Stimulated activated CD4-positive, alpha-beta T cell treated with anti-CD3 and anti-CD28 coated beads, Interleukin-4, amount 100 ng/mL, for 4 hours (primary cell): ENCODE results near the gene PIK3R5.
A peak's percentile ranks its signal among the peaks of the same experiment; 100 is the strongest.

Source experiments
- DNase-seq, 2 experiments: peaks; one replicate each; pipeline ENCODE4 v3.0.0-alpha.2; 2020

PIK3R5 gene

DNA sequence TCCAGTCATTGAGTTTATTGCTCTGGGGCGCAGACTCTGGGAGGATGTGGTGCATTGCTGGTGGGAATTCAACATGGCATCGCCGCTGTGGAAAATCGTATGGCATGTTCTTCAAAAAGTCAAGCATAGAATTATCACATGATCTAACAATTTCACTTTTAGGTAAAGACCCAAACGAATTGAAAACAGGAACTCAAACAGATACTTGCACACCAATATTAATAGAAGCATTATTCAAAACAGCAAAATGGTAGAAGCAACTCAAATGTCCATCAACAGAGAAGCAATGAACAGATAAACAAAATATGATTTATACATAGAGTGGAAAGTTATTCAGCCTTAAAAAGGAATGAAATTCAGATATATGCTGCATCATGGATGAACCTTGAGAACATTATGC lies 113.9 kb downstream of the PIK3R5 start:
- no peak for DNase-seq

DNA sequence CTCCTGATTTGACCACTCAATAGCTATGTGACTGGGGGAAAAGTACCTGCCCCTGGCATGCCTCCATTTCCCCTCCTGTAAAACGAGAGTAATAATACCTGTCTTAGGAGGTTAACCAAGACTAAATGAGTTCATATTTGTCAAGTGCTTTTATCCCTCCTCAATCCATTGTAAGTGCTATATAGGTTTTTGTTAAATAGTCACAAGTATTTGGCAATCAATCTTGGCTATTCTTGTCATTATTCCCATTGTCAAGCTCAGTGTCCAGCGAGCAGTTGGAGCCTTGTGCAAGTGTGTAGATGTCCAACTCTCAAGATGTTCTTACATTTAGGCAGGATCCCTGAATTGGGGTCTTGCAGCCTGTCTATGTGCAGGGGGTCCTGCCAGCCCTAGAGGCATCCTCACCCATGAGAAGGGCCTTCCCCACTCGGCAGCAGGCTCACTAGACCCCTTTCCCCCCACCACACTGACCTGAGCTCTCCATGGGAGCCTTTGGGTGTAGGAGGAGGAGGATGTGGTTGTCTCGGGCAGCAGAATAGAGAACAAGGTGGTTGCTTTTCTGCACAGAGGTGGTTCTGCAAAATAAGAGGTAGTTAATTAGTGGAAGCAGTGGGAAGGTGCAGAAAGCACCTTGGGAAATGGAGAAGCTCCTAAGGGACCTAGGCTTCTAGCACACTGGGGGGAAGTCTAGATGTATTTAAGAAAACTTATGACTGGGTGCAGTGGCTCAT lies 116.0 kb downstream of the PIK3R5 start:
- DNase-seq, result no peak

- no peak for DNase-seq
Measured at GRCh38 chr17:8847891-8848290, 117.6 kb downstream of the PIK3R5 start.

GRCh38 chr17:8846768-8847211 lies 118.7 kb downstream of the PIK3R5 start:
- no peak for DNase-seq

DNA sequence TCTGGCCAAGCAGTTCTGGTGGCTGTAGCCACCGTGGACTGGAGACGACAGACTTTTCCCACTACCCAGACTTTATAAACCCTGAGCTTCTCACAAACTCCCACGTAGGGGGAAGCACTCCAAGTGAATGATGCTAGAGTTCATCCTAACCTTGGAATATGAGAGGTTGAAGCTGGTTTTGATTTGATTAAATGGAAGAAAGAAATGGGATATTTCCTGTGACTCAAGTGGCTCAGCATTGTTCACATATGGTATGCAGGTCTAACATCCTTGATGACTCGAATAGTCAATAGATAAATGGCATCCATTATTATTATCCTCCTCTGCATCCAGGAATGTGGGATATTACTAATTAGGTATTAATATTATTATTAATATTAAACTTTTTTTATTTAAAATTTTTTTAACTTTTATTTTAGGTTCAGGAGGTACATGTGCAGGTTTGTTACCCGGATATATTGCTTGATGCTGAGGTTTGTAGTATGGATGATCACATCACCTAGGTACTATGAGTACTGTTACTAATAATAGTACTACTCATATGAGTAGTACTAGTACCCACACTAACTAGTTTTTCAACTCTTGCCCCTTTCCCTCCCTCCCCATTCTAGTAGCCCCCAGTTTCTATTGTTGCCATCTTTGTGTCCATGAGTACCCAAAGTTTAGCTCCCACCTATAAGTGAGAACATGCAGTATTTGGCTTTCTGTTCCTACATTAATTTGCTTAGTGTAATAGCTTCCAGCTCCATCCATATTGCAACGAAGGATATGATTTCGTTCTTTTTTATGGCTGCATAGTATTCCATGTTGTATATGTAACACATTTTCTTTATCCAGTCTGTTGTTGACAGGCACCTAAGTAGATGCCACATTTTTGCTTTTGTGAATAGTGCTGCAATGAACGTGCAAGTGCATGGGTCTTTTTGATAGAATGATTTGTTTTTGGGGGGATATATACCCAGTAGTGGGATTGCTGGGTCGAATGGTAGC lies 121.0 kb downstream of the PIK3R5 start:
- no peak for DNase-seq

DNA sequence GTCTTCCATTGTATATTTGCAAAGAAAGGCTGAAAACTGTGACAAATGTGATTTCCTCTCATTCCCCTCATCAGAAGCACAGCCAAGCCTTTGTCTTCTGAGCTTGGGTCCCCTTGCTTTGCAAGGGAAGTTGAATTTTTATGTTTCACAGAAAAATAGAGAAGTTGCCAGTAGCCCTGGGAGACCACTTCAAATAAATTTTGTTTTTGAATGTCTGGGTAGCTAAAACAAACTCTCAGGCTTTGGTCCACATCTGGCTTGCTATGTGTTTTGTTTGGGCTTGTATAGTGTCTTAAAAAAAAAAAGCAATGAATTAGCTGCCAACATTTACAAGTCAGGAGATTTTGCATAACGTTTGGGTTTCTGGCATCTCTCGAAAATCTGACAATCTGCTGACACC lies 122.2 kb downstream of the PIK3R5 start:
- DNase-seq, result no peak

GRCh38 chr17:8841844-8842243 lies 123.7 kb downstream of the PIK3R5 start:
- DNase-seq, result no peak

DNA sequence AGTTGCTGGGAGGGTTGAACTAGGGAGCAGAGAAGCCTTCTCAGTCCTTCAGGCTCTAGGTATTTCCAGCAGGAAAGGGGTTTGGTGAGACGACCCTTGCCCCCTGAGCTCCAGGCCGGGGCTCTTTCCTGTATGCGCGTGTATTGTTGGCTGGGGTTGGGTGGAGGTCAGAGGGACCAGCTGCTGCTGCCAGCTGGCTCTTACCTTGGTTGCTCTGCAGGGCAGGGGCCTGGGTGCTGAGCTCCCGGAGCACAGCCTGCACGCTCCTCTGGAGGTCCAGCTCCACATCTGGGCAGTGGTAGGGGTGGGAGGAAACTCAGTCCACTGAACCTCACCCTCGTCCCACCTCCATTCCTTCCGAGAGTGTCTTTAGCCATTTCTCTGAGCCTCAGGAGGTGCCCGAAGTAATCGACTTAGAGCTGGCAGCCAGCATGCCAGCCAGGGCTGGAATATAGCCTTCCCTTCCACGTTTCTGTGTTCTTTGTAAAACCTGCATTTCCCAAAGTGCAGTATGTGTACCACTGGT lies 126.0 kb downstream of the PIK3R5 start:
- no peak for DNase-seq

GRCh38 chr17:8838551-8839095 lies 126.9 kb downstream of the PIK3R5 start:
- DNase-seq, result no peak

- no peak for DNase-seq
Measured at GRCh38 chr17:8837563-8838075, 127.9 kb downstream of the PIK3R5 start.

DNA sequence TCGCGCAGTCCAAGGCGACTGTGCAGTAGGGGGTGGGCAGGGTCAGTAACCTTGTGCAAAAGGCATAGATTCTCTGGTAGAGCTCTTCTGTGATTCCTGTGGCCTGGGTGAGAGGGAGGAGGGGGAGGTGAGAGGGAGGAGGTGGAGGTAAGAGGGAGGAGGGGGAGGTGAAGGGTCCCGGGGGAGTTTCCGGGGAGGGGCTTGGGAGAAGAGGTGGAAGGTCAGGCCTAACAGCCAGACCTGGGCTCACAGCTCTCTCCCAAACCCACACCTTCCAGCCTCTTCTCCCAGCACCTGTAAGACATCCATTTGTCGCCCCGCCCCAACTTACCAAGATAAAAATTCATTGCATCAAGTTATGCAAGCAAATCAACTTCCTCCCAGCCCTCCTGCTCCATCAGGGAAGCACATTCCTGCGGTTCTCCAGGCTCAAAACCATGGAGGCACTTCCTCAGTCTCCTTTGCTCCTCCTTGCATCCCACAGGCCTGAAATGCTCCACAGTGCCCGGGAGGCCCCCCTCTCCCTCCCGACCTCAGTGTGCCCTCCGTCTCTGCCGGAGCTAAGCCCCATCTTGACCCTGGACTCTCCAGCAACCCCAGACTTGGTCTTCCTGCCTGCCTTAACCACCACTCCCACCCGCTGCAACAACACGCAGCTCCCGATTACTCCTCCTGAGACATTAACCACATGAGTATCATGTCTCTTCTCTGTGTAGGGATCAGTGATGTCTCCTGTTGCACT lies 128.5 kb downstream of the PIK3R5 start:
- DNase-seq, result no peak

DNA sequence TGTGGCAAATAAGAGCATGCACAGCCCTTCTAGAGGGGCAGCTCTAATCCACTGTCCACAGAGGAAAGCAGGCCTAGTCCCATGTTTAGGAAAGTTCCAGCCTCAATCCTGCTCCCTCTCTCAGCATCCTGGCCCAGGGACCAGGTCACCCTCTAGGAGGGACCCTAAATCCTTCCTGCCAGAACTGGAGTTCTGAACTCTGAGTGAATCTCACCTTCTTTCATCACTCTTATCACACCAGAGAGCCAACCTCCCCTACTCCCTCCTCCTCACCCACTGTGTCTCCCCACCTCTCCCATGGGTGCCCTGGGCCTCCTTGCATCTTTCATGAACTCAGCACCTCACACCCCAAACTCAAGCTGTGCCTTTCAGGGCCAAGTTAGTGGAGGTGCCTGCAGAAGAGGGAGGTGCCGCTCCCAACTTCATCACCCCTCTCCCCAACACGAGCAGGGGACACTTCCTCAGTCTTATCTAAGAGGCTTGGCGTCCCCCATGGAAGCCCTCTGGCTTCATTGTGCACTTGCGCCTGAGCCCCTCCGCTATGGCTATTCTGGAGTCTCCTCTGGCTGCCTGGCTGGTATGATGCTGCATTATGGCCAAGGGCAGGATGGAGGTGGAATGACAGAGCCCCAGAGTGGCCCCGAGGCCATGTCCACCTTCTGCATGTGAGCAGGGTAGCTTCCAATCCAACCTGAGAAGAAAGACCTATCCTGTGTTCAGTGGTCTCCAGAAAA lies 129.7 kb downstream of the PIK3R5 start:
- no peak for DNase-seq

DNA sequence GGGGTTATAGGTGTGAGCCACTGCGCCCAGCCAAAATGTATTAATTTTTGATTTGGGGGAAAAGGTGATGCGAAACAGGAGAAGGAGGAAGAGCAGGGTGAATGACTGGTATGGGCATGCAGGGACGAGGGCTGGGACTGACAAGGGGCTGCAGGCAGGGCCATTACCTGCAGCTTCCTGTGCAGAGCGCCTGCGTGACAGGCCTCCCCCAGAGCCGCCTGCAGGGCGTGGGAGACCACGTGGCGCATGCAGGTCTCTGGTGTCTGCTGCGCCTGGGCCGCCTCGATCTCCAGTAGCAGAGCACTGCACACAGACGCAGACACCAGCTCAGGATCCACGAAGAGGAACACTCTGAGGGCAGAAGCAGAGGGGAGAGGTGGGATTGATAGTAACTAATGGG lies 130.4 kb downstream of the PIK3R5 start:
- DNase-seq, result no peak

- peak in 1 of 2 experiments; percentile 35 for DNase-seq
Measured at GRCh38 chr17:8832711-8833352, 132.7 kb downstream of the PIK3R5 start.

DNA sequence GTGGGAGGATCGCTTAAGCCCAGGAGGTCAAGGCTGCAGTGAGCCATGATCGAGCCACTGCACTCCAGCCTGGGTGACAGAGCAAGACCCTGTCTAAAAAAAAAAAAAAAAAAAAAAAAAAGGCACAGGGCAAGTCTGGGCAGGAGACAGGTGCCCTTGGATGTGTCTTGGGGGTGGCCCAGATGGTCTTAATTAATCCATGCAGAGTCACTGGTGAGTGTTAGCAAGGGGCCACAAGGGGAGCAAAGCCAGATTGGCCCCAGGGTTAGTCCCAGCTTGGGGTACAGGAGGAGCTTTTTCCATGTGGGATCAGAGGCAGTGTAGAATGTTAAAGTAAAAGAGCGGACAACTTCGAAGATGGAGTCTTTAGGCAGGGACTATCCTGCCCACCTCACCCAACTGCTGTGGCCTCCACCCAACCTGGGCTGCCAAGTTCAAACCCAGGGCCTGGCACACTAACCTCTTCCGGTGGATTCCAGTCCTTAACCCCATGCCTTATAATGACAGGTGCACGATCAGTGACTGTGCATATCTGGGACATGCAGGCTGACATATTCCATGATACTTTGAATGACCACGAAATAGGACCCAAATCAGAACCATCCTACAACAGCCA lies 134.2 kb downstream of the PIK3R5 start:
- DNase-seq, result no peak

DNA sequence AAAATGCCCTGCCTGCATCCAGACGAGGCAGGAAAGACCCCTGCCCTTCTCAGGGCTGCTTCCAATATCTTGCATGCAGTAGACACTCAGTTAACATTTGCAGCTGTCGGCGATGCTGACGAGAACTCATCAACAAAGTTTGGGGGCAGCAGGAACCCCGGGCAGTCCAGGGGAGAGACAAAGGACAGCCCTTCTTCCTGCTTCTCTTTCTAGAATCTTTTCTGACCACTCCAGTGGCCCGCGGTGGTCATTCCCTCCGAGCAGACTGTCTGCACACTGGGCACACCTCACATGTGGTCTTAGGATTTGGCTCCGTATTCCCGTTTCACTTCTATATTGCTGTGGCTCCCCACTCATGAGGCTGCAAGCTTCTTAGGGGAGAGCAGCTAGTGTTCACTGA lies 135.4 kb downstream of the PIK3R5 start:
- DNase-seq, result no peak

- no peak for DNase-seq
Measured at GRCh38 chr17:8829036-8829941, 136.2 kb downstream of the PIK3R5 start.
